Panc1 (cell line): ENCODE results near the gene ALDH16A1. TPM values are rescaled to one million over a fixed set of nuclear protein-coding genes. Genes with fewer than 3 reads are reported as not detected.
A peak's percentile ranks its signal among the peaks of the same experiment; 100 is the strongest.

Experiments
- ATAC-seq: fragments of 200-7000 bp; cut with Tn5 transposase; 2 replicates; pipeline ENCODE4 v1.9.1; 2020; ENCODE audit warnings: mild to moderate bottlenecking, moderate library complexity
- BruUV-seq: library from RNA; stranded (reverse); fragments of 400-500 nt; replicated peaks from 2 replicates; lab custom pipeline; 2021; lab: Mats Ljungman, UMichigan
- CTCF ChIA-PET: fragments of 300-600 bp; sonication (Branson Sonifier 250); formaldehyde crosslinking; loops from one replicate; lab custom pipeline; 2022; ENCODE audit warnings: antibody characterized with exemption; lab: Charles Lee
- POLR2A ChIA-PET: fragments of 300-600 bp; sonication (Branson Sonifier 250); formaldehyde crosslinking; loops from one replicate; lab custom pipeline; 2022; ENCODE audit warnings: antibody characterized with exemption; lab: Charles Lee
- DNase-seq: peaks from one replicate; pipeline ENCODE4 v3.0.0-alpha.2; 2010; ENCODE audit warnings: low read depth, low spot score
- H3K27ac ChIP-seq: 2 replicates; pipeline ENCODE4 v1.5.1; 2011; ENCODE audit warnings: mild to moderate bottlenecking, low read length, inconsistent platforms
- H3K27me3 ChIP-seq: fragments of 200-500 bp; sonication (Bioruptor generic); 2 replicates; pipeline ENCODE4 v1.6.0; 2014; ENCODE audit warnings: low read length, inconsistent platforms; ENCODE audit not compliant: control insufficient read depth, insufficient read depth
- H3K36me3 ChIP-seq: fragments of 200-500 bp; sonication (Bioruptor generic); 2 replicates; pipeline ENCODE4 v1.5.1; 2014; ENCODE audit warnings: inconsistent platforms, mild to moderate bottlenecking, low read length, moderate library complexity; ENCODE audit not compliant: control insufficient read depth, insufficient read depth
- H3K4me1 ChIP-seq: 2 replicates; pipeline ENCODE4 v1.5.1; 2011; ENCODE audit warnings: inconsistent platforms, mild to moderate bottlenecking, low read length, moderate library complexity; ENCODE audit not compliant: control insufficient read depth, insufficient read depth
- H3K4me3 ChIP-seq, 2 experiments: 2 replicates each; pipeline ENCODE4 v1.5.1; 2011 to 2012; ENCODE audit warnings: low read depth in 2 of 2, low read length in 2 of 2, mild to moderate bottlenecking in 2 of 2, inconsistent platforms in 1 of 2, moderate library complexity in 1 of 2
- H3K9me3 ChIP-seq: fragments of 200-500 bp; sonication (Bioruptor generic); 2 replicates; pipeline ENCODE4 v1.5.1; 2014; ENCODE audit warnings: low read depth, mild to moderate bottlenecking, inconsistent platforms, low read length, moderate library complexity; ENCODE audit not compliant: control insufficient read depth, insufficient read depth
- POLR2AphosphoS5 ChIP-seq: IDR thresholded peaks from 2 replicates; pipeline ENCODE4 v1.6.1; 2012; ENCODE audit warnings: mild to moderate bottlenecking, low read depth, low read length, moderate library complexity
- SIN3A ChIP-seq: IDR thresholded peaks from 2 replicates; pipeline ENCODE4 v1.6.1; 2012; ENCODE audit warnings: low read depth, mild to moderate bottlenecking, low read length, moderate library complexity, borderline replicate concordance; ENCODE audit not compliant: insufficient read depth
- TCF7L2 ChIP-seq: IDR thresholded peaks from 2 replicates; pipeline ENCODE4 v1.6.1; 2011; ENCODE audit warnings: mild to moderate bottlenecking, low read depth, low read length, inconsistent platforms
- in situ Hi-C: cut with HindIII; loops from 2 replicates; pipeline ENCODE4 v1.10.0; 2016; ENCODE audit warnings: low sequenced_read_pairs, low pct_unique_long_range_greater_than_20kb
- intact Hi-C: fragments of 100-400 bp; cut with micrococcal nuclease; formaldehyde crosslinking; loops from one replicate; pipeline ENCODE4 v1.10.0; 2022; ENCODE audit not compliant: unreplicated experiment
- total RNA-seq: library from RNA; stranded (reverse); gene quantifications from one replicate; pipeline ENCODE4 v1.2.1, GENCODE V29; 2021; ENCODE audit not compliant: unreplicated experiment
- TF ChIP-seq, protein P1 (sequence below), 2 experiments: IDR thresholded peaks; 2 replicates each; pipeline ENCODE4 v1.6.1; 2011 to 2012; ENCODE audit warnings: low read depth in 2 of 2, control low read depth in 1 of 2, low read length in 1 of 2, mild to moderate bottlenecking in 1 of 2, moderate library complexity in 1 of 2; ENCODE audit not compliant: insufficient read depth in 1 of 2
- TF ChIP-seq, protein P2 (sequence below): fragments of 450-650 bp; IDR thresholded peaks from 2 replicates; pipeline ENCODE4 v1.5.1; 2017; ENCODE audit warnings: mild to moderate bottlenecking

ALDH16A1 gene
- total RNA-seq, 1 experiment from 2014 or later = 19.6 TPM

GRCh38 chr19:49450405-49450804 is 2.6 kb upstream of the ALDH16A1 start:
- CTCF ChIA-PET = no interaction called here
- TF ChIP-seq, protein P1, sequence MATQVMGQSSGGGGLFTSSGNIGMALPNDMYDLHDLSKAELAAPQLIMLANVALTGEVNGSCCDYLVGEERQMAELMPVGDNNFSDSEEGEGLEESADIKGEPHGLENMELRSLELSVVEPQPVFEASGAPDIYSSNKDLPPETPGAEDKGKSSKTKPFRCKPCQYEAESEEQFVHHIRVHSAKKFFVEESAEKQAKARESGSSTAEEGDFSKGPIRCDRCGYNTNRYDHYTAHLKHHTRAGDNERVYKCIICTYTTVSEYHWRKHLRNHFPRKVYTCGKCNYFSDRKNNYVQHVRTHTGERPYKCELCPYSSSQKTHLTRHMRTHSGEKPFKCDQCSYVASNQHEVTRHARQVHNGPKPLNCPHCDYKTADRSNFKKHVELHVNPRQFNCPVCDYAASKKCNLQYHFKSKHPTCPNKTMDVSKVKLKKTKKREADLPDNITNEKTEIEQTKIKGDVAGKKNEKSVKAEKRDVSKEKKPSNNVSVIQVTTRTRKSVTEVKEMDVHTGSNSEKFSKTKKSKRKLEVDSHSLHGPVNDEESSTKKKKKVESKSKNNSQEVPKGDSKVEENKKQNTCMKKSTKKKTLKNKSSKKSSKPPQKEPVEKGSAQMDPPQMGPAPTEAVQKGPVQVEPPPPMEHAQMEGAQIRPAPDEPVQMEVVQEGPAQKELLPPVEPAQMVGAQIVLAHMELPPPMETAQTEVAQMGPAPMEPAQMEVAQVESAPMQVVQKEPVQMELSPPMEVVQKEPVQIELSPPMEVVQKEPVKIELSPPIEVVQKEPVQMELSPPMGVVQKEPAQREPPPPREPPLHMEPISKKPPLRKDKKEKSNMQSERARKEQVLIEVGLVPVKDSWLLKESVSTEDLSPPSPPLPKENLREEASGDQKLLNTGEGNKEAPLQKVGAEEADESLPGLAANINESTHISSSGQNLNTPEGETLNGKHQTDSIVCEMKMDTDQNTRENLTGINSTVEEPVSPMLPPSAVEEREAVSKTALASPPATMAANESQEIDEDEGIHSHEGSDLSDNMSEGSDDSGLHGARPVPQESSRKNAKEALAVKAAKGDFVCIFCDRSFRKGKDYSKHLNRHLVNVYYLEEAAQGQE (IDR thresholded peaks at IDR 0.05; ENCODE audit: insufficient read depth in 1 of 2, low read depth in 2 of 2, low read length in 1 of 2) = no peak
- TF ChIP-seq SIN3A (no peak), POLR2AphosphoS5 (no peak), TCF7L2 (no peak)
- TF ChIP-seq, protein P2, sequence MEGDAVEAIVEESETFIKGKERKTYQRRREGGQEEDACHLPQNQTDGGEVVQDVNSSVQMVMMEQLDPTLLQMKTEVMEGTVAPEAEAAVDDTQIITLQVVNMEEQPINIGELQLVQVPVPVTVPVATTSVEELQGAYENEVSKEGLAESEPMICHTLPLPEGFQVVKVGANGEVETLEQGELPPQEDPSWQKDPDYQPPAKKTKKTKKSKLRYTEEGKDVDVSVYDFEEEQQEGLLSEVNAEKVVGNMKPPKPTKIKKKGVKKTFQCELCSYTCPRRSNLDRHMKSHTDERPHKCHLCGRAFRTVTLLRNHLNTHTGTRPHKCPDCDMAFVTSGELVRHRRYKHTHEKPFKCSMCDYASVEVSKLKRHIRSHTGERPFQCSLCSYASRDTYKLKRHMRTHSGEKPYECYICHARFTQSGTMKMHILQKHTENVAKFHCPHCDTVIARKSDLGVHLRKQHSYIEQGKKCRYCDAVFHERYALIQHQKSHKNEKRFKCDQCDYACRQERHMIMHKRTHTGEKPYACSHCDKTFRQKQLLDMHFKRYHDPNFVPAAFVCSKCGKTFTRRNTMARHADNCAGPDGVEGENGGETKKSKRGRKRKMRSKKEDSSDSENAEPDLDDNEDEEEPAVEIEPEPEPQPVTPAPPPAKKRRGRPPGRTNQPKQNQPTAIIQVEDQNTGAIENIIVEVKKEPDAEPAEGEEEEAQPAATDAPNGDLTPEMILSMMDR = no peak
- Histone ChIP-seq H3K4me1 (no peaks in the 10 kb centered on the region; the same call in 1 of the 2 replicates), H3K4me3 (peak overlapping the region; percentile 77 to 90), H3K36me3 (no peaks in the 10 kb centered on the region; the same call in 1 of the 2 replicates), H3K27me3 (no peaks in the 10 kb centered on the region), H3K27ac (peak overlapping the region; percentile 7), H3K9me3 (no peaks in the 10 kb centered on the region)
- in situ Hi-C loops = no loop called here
- POLR2A ChIA-PET = no interaction called here
- ATAC-seq (no peak), DNase-seq (no peak)
- intact Hi-C loops = no loop called here
- BruUV-seq = no TSS peak

GRCh38 chr19:49451430-49452181 is 1.4 kb upstream of the ALDH16A1 start, which contains the start of gene PIH1D1:
PIH1D1 (minus strand) TSS chr19:49451814; CDS start chr19:49451574, 240 bp downstream.
- DNase-seq = peak; percentile 95
- peak; percentile 82 for ATAC-seq
- Histone ChIP-seq H3K27me3 (no peaks in the 10 kb centered on the region), H3K9me3 (no peaks in the 10 kb centered on the region), H3K27ac (peak within 1 kb of the TSS; percentile 99), H3K4me1 (no peaks in the 10 kb centered on the region; the same call in 1 of the 2 replicates), H3K36me3 (no peaks in the 10 kb centered on the region; the same call in 1 of the 2 replicates), H3K4me3 (peak within 1 kb of the TSS; percentile 77 to 96)
- in situ Hi-C loops = no loop called here
- ChIA-PET POLR2A (interaction anchor here (0.5 to 0.7 kb wide), 6 partner anchors 29 to 523 kb away, joined by 3 to 16 read pairs (median 6); partner anchors contain the start of gene PRRG2), CTCF (no interaction called here)
- TF ChIP-seq POLR2AphosphoS5 (peak; percentile 84), TCF7L2 (no peak)
- BruUV-seq = TSS peak; percentile 95
- intact Hi-C loops = no loop called here
